NCI-H226 (cell line): Measurements from ENCODE around the gene ANGPTL4.
A peak's percentile ranks its signal among the peaks of the same experiment; 100 is the strongest.

Experiments used
- DNase-seq: peaks from one replicate; pipeline ENCODE4 v3.0.0-alpha.2; 2015

ANGPTL4 gene

GRCh38 chr19:8421484-8422461 is 57.8 kb downstream of the ANGPTL4 start:
- DNase-seq = no peak

DNA sequence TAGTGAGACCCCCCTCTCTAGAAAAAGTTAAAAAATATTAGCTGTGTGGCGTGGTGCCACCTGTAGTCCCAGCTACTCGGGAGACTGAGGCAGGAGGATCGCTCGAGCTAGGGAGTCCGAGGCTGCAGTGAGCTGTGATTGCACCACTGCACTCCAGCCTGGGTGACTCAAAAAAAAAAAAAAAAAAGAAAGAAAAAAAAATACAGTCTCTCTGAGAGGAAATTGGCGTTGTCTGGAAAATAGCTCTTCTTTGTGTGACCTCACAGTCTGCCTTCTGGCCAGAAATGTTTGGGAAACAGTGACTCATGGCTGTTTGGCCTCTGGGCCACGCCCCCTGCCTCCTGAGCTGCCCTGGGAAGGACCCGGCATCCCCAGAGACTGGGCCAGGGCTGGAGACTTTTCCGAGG is 59.9 kb downstream of the ANGPTL4 start:
- peak; percentile 91 for DNase-seq
